ENCODE measurements around the gene HIBCH.

DNA sequence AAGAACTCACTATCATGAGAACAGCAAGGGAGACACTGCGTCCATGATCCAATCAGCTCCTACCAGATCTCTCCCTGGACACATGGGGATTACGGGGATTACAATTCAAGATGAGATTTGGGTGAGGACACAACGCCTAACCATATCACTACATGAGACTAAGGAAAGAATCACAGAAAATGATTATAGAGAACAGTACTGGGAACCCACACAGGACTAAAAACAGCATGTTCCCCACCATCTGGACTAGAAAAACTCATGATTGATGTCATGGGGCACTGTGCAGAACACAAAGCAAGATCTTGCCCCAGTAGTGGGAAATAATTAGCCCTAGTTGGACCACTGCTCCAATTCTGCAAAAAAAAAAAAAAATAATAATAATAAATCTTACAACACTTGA, 63.5 kb downstream of the HIBCH start:
- TF ChIP-seq POLR2AphosphoS5 (IDR thresholded peaks at IDR 0.05; ENCODE audit: low read depth) (no peak), EZH2 (IDR thresholded peaks at IDR 0.05; ENCODE audit: low read depth, unreplicated experiment) (no peak), EZH2phosphoT487 (IDR thresholded peaks at IDR 0.05; ENCODE audit: unreplicated experiment) (no peak), JUNB (IDR thresholded peaks at IDR 0.05; ENCODE audit: unreplicated experiment) (no peak), STAT1 (IDR thresholded peaks at IDR 0.05; ENCODE audit: unreplicated experiment) (no peak), ZNF331 (CRISPR knock-in tag; IDR thresholded peaks at IDR 0.05; ENCODE audit: low read depth) (no peak), ZNF114 (CRISPR knock-in tag; IDR thresholded peaks at IDR 0.05) (no peak)
- TF ChIP-seq, protein P1, sequence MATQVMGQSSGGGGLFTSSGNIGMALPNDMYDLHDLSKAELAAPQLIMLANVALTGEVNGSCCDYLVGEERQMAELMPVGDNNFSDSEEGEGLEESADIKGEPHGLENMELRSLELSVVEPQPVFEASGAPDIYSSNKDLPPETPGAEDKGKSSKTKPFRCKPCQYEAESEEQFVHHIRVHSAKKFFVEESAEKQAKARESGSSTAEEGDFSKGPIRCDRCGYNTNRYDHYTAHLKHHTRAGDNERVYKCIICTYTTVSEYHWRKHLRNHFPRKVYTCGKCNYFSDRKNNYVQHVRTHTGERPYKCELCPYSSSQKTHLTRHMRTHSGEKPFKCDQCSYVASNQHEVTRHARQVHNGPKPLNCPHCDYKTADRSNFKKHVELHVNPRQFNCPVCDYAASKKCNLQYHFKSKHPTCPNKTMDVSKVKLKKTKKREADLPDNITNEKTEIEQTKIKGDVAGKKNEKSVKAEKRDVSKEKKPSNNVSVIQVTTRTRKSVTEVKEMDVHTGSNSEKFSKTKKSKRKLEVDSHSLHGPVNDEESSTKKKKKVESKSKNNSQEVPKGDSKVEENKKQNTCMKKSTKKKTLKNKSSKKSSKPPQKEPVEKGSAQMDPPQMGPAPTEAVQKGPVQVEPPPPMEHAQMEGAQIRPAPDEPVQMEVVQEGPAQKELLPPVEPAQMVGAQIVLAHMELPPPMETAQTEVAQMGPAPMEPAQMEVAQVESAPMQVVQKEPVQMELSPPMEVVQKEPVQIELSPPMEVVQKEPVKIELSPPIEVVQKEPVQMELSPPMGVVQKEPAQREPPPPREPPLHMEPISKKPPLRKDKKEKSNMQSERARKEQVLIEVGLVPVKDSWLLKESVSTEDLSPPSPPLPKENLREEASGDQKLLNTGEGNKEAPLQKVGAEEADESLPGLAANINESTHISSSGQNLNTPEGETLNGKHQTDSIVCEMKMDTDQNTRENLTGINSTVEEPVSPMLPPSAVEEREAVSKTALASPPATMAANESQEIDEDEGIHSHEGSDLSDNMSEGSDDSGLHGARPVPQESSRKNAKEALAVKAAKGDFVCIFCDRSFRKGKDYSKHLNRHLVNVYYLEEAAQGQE (IDR thresholded peaks at IDR 0.05; ENCODE audit: unreplicated experiment), result no peak
- TF ChIP-seq, protein P2, sequence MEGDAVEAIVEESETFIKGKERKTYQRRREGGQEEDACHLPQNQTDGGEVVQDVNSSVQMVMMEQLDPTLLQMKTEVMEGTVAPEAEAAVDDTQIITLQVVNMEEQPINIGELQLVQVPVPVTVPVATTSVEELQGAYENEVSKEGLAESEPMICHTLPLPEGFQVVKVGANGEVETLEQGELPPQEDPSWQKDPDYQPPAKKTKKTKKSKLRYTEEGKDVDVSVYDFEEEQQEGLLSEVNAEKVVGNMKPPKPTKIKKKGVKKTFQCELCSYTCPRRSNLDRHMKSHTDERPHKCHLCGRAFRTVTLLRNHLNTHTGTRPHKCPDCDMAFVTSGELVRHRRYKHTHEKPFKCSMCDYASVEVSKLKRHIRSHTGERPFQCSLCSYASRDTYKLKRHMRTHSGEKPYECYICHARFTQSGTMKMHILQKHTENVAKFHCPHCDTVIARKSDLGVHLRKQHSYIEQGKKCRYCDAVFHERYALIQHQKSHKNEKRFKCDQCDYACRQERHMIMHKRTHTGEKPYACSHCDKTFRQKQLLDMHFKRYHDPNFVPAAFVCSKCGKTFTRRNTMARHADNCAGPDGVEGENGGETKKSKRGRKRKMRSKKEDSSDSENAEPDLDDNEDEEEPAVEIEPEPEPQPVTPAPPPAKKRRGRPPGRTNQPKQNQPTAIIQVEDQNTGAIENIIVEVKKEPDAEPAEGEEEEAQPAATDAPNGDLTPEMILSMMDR (conservative IDR thresholded peaks at IDR 0.05; ENCODE audit: low read depth in 2 of 2), result no peak
- TF ChIP-seq, protein P3, sequence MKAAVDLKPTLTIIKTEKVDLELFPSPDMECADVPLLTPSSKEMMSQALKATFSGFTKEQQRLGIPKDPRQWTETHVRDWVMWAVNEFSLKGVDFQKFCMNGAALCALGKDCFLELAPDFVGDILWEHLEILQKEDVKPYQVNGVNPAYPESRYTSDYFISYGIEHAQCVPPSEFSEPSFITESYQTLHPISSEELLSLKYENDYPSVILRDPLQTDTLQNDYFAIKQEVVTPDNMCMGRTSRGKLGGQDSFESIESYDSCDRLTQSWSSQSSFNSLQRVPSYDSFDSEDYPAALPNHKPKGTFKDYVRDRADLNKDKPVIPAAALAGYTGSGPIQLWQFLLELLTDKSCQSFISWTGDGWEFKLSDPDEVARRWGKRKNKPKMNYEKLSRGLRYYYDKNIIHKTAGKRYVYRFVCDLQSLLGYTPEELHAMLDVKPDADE (IDR thresholded peaks at IDR 0.05), result no peak
